ENCODE data around the gene TGFBR3L.
A peak's percentile ranks its signal among the peaks of the same experiment; 100 is the strongest.

The TGFBR3L gene

DNA sequence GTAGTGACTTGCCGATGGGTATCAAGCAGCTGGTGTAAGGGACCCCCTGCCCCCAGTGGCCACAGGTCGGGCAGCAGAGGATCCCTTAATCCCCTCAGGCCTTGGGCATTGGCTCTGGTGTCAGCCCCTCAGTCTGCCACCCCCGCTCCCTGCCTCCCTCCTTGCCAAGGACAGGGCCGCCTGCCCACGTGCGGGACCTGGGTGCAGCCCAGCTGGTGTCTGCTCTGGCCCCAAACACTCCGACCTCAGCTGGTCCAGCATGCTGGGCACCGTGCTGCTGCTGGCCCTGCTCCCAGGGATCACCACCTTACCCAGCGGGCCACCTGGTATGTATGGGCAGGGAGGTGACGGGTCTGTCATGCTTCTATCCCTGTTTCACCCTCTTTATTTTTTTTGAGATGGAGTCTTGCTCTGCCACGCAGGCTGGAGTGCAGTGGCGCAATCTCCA lies at the start of gene TGFBR3L:
Gene TGFBR3L (plus strand): TSS at position 233 of the 448 bp plus-strand sequence.
- no peak for DNase-seq

- no peak for DNase-seq
Measured at GRCh38 chr19:7865262-7865911, 49.2 kb upstream of the TGFBR3L start.

DNA sequence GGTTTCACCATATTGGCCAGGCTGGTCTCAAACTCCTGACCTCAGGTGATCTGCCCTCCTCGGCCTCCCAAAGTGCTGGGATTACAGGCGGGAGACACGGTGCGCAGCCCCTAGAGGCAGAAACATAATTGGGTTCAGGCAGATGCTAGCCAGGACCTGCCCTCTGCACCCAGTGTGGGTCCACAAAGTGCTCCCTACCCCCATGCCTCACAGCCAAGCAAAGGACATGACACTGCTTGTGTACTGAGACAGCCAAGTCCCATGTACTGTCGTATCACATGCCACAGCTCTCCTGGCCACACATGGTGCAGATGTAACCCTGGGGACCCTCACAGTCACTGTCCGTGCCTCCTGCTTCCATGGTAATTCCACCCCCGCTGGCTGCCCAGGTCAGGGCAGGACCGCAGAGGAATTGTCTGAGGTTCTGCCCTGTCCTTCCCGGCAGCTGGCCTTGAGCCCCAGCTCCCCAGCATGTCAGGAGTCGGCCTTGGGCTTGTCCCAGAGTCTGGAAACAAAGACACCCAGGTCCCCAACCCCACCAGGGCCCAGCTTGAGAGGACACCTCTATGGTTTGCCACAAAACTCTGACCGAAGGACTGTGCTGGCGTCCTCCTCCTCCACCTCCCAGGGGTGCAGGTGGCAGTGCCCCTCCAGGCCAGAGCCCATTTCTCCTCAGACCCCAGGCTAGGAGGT lies 48.1 kb upstream of the TGFBR3L start:
- DNase-seq, result no peak

- no peak for DNase-seq
Measured at GRCh38 chr19:7867092-7867844, 47.4 kb upstream of the TGFBR3L start.

DNA sequence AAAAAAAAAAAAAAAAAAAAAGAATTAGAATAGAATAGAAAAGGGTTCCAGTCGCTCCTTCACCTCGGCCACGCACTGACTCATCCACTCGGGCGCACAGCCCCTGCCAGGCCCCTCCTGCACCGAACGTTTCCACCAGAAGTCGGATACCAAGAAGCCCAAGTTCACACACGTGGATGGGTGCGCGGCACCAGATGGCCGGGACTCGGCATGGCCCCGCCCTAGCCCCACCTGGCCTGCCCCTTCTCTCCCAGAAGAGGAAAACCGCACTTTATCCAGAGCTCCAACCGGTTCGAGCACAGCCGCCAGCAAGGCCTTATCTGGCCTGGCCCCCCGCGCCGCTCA lies 46.3 kb upstream of the TGFBR3L start:
- DNase-seq, result no peak

DNA sequence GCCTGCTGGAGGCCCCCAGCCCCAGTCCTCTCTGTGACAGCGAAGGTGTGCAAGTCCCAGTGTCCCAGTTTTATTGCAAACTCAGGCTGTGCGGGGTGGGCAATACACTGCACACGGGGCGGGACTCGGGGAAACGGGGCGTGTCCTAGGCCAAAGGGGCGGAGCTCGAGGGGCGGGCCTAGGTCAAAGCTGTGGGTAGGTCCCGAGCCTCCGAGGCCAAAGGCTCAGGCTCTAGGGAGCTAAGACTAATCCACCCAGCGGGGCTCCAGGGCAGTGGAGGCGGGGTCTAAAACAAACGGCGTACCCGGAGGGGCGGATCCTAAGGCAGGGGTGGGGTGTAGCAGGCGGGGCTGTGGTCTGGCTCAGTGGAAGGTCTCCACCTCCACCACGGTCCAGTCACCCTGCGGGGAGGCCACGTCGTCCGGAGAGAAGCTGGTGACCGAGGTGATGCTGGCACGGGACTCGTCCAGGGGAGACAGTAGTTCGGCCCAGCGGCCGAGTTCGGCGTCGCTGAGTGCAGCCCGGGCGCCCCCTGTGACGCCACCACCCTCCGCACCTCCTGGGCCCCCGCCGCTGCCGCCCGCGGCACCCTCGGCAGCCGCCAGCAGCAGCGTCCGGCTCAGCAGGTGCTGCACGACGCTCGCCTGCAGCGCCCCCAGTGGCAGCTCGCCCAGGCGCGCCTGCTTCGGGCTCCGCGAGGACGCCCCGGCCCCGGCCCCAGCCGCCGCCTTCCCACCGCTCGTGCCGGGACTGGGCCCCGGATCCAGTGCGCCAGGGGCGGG lies 45.8 kb upstream of the TGFBR3L start:
- DNase-seq, result peak; percentile 39

- DNase-seq, result peak; percentile 43
Measured at GRCh38 chr19:7869453-7869909, 45.1 kb upstream of the TGFBR3L start.

DNA sequence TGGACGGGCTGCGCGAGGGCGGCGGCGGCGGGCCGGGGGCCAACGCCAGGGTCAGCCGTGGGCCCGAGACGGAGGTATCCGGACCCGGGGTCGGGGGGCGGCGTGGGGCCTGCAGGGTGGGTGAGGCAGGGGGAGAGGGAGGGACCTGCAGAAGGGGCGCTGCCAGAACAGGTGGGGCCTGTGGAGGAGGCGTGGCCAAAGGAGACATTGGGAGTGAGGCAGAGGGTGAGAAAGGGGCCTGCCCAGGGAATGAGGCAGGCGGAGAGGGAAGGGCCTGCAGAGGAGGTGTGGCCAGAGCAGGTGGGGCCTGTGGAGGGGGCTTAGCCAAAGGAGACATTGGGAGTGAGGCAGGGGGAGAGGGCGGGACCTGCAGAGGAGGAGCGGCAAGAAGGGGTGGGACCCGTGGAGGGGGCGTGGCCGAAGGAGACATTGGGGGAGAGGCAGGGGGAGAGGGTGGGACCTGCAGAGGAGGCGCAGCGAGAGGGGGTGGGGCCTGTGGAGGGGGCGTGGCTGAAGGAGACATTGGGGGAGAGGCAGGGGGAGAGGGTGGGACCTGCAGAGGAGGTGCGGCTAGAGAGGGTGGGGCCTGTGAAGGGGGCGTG lies 44.6 kb upstream of the TGFBR3L start:
- DNase-seq, result peak; percentile 77

DNA sequence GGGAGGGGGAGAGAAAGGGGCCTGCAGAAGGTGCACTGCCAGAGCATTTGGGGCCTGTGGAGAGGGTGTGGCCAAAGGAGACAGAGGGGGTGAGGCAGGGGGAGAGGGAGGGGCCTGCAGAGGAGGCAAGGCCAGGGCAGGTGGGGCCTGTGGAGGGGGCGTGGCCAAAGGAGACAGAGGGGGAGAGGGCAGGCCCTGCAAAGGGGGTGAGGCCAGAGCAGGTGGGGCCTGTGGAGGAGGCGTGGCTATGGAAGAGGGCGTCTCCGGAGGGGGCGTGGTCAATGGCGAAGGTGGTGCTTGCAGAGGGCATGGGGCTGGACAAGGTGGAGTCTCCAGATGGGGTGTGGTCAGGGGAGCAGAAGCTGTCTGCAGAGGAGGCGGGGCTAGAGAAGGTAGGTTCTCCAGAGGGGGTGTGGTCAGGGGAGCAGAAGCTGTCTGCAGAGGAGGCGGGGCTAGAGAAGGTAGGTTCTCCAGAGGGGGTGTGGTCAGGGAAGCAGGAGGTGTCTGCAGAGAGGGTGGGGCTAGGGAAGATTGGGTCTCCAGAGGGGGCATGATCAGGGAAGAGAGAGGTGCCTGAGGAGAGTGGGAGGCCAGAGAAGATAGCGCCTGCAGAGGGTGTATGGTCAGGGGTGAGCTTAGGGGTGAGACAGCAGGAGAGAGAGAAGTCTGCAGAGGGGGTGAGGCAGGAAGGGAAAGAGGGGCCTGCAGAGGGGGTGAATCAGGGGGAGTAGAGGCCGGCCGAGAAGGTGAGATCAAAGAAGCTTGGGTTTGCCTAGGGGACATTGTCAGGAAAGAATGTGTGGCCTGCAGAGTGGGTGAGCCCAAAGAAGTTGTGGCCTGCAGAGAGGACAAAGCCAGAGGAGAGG lies 43.8 kb upstream of the TGFBR3L start:
- DNase-seq, result peak; percentile 47

GRCh38 chr19:7871437-7872305 lies 43.0 kb upstream of the TGFBR3L start:
- DNase-seq, result peak; percentile 50

- DNase-seq, result no peak
Measured at GRCh38 chr19:7872306-7873204, 42.1 kb upstream of the TGFBR3L start.

GRCh38 chr19:7873304-7874075 lies 41.1 kb upstream of the TGFBR3L start:
- DNase-seq, result no peak

DNA sequence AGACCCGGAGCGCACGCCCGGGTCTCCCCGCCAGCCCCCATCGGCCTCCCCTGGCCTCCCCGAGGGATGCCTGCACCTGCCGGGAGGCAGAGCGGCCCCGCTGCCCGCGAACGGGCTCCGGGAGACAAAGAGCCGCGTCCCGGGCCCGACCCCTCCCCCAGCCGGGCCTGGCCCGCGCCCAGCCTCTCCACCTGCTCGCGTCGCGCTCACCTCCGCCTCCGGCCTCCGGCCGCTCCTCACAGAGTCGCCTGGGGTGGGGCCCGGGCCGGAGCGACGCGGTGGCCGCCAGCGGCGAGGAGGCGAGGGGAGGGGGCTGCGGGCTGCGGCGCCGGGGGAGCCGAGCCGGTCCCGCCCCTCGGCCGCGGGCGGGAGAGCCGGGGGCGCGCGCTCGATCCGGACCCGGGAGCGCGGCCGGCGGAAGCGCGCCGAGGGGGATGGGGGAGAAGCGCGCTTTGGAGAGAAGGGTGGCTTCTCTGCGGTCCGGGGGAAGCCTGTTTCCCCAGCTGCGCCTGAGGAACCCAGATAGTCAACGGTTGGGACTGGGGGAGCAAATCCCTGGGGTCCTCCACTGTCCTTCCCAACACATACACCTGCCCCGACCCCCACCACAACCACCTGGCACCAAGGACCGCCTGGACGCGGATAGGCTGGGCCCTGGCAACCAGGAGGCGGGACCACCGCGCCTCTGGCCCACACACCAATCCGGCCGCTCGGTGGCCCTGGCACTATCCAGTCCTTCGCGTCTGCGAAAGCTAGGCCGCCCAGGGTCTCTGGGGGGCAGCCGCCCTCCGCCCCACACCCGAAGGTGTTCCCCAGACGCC lies 40.3 kb upstream of the TGFBR3L start, which contains the start of gene PRR36:
Gene PRR36 (minus strand): TSS at position 315 of the 821 bp plus-strand sequence. CDS start 701 bp downstream, outside the sequence.
- peak; percentile 88 for DNase-seq

DNA sequence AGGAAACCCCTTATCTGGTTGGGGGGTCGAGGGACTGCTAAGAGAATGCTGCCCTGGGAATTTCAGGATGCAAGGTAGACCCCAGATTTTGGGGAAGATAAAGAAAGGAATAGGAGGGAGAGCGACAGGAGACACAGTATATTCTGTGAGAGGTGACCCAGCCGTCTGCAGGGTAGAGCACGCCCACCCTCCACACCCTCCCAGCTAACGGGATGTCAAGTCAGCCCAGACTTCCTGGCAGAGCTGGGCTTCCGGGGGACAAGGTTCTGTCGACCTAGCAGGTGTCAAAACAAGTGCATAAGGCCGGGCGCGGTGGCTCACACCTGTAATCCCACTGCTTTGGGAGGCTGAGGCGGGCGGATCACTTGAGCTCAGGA lies 39.7 kb upstream of the TGFBR3L start:
- DNase-seq, result no peak

DNA sequence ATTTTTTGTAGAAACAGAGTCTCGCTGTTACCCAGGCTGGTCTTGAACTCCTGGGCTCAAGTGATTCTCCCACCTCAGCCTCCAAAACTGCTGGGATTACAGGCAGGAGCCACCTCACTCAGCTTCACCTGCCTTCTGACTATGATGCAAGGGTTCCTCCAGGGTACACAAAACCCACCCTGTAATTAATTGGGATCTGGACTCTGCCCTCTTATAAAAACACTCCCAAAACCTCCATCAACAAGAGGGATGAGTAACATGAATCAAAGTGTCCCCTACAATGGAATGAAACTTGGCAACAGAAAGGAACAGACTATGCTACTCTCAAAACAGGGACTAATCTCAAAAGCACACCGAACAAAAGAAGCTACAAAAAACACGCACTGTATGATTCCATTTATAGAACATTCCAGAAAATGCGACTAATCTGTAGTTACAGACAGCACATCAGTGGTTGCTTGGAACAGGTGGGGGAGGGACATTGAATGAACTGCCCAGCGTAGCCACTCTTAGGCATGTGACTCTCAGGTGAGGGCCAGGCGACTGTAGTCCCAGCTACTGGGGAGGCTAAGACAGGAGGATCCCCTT lies 37.3 kb upstream of the TGFBR3L start:
- DNase-seq, result no peak

- DNase-seq, result no peak
Measured at GRCh38 chr19:7879111-7879807, 35.4 kb upstream of the TGFBR3L start.

- DNase-seq, result no peak
Measured at GRCh38 chr19:7879836-7880235, 34.8 kb upstream of the TGFBR3L start.
